OCI-LY7 (cell line): ENCODE results near the gene TTC28. TPM values are rescaled to one million over a fixed set of nuclear protein-coding genes. Genes with fewer than 3 reads are reported as not detected.

Source experiments
- BruUV-seq: library from RNA; stranded (reverse); fragments of 400-500 nt; replicated peaks from 2 replicates; lab custom pipeline; 2021; lab: Mats Ljungman, UMichigan
- CTCF ChIA-PET: fragments of 300-600 bp; sonication (Branson Sonifier 250); formaldehyde crosslinking; loops from one replicate; lab custom pipeline; 2022; ENCODE audit warnings: antibody characterized with exemption; ENCODE audit not compliant: unreplicated experiment; lab: Charles Lee
- POLR2A ChIA-PET: fragments of 300-600 bp; sonication (Branson Sonifier 250); formaldehyde crosslinking; loops from one replicate; lab custom pipeline; 2022; ENCODE audit warnings: antibody characterized with exemption; lab: Charles Lee
- DNase-seq: peaks from one replicate; pipeline ENCODE4 v3.0.0-alpha.2; 2015; ENCODE audit warnings: low spot score
- H2AFZ ChIP-seq: fragments of 200-600 bp; sonication (generic), shearing (Covaris generic); 2 replicates; pipeline ENCODE4 v1.6.1; 2014; ENCODE audit warnings: mild to moderate bottlenecking, antibody characterized with exemption, low read length, moderate library complexity
- H3K27ac ChIP-seq: fragments of 200-600 bp; sonication (generic); 2 replicates; pipeline ENCODE4 v1.5.1; 2014; ENCODE audit warnings: mixed run types, low read depth, mild to moderate bottlenecking, moderate library complexity, low read length, inconsistent platforms; ENCODE audit not compliant: poor library complexity, severe bottlenecking
- H3K36me3 ChIP-seq: fragments of 200-600 bp; sonication (generic); 2 replicates; pipeline ENCODE4 v1.6.1; 2014; ENCODE audit warnings: mild to moderate bottlenecking, antibody characterized with exemption, low read length, moderate library complexity, mixed read lengths; ENCODE audit not compliant: insufficient read depth
- H3K4me1 ChIP-seq: fragments of 200-600 bp; sonication (generic); 2 replicates; pipeline ENCODE4 v1.5.1; 2014; ENCODE audit warnings: mild to moderate bottlenecking, low read length; ENCODE audit not compliant: insufficient read depth, poor library complexity, severe bottlenecking
- H3K4me2 ChIP-seq: fragments of 200-600 bp; sonication (generic); 2 replicates; pipeline ENCODE4 v1.6.1; 2014; ENCODE audit warnings: mild to moderate bottlenecking, low read length
- H3K4me3 ChIP-seq: fragments of 200-600 bp; sonication (generic); 2 replicates; pipeline ENCODE4 v1.5.1; 2014; ENCODE audit warnings: mild to moderate bottlenecking, low read depth, low read length; ENCODE audit not compliant: poor library complexity, severe bottlenecking
- H3K79me2 ChIP-seq: fragments of 200-600 bp; sonication (generic); 2 replicates; pipeline ENCODE4 v1.6.1; 2016; ENCODE audit warnings: low read depth, mild to moderate bottlenecking, low read length, moderate library complexity, mixed read lengths; ENCODE audit not compliant: insufficient read depth
- H3K9me2 ChIP-seq: fragments of 200-600 bp; sonication (generic); 2 replicates; pipeline ENCODE4 v1.6.1; 2016; ENCODE audit warnings: mild to moderate bottlenecking, low read length, mixed read lengths; ENCODE audit not compliant: insufficient read depth
- H3K9me3 ChIP-seq: fragments of 200-600 bp; sonication (generic); 2 replicates; pipeline ENCODE4 v1.6.1; 2014; ENCODE audit warnings: mild to moderate bottlenecking, mixed run types, low read length, mixed read lengths
- H4K20me1 ChIP-seq: fragments of 200-600 bp; sonication (generic); 2 replicates; pipeline ENCODE4 v1.6.1; 2014; ENCODE audit warnings: mild to moderate bottlenecking, antibody characterized with exemption, low read length, moderate library complexity, mixed read lengths; ENCODE audit not compliant: insufficient read depth
- EZH2phosphoT487 ChIP-seq: fragments of 200-600 bp; sonication (generic); IDR thresholded peaks from 2 replicates; pipeline ENCODE4 v1.6.1; 2018; ENCODE audit warnings: low read depth, borderline replicate concordance, mild to moderate bottlenecking, mixed run types, antibody characterized with exemption, low read length, moderate library complexity, mixed read lengths
- intact Hi-C: fragments of 100-400 bp; cut with micrococcal nuclease; formaldehyde crosslinking; loops from one replicate; pipeline ENCODE4 v1.10.0; 2022; ENCODE audit not compliant: unreplicated experiment
- total RNA-seq, 2 experiments: library from RNA; depleted of rRNA in 1 of 2; stranded (reverse); fragments of >200 nt in 1 of 2; shearing (Covaris generic) in 1 of 2; gene quantifications; 2 replicates each; pipeline ENCODE4 v1.2.3, GENCODE V29; 2014 to 2022
- TF ChIP-seq, protein P1 (sequence below): fragments of 200-600 bp; sonication (generic); conservative IDR thresholded peaks from 2 replicates; pipeline ENCODE4 v1.5.1; 2014; ENCODE audit warnings: mild to moderate bottlenecking, antibody characterized with exemption, low read length, moderate library complexity, mixed read lengths

The TTC28 gene
- total RNA-seq, 2 experiments from 2014 or later, result under 0.01 to 0.55 TPM

DNA sequence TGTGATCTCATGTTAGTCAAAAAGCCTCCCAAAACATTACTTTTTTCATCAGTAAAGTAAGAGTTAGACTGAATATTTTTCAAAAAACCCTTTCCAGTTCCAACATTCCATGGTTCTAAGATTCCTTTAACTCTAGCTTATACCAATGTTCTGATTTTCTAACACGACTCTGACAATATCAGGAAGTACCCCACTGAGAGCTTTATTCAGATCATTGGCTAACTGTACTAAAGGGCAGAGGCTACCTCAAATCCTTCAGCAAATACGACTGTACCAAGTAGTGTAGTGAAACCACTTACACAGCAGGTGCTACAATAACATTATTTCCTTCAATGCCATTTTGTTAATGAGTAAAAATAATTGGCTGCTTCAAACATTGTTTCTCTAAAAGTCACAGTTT, 547.2 kb downstream of the TTC28 start:
- no peaks in the 10 kb centered on the region for H3K79me2 ChIP-seq
- TF ChIP-seq EZH2phosphoT487, result no peak
- TF ChIP-seq, protein P1, sequence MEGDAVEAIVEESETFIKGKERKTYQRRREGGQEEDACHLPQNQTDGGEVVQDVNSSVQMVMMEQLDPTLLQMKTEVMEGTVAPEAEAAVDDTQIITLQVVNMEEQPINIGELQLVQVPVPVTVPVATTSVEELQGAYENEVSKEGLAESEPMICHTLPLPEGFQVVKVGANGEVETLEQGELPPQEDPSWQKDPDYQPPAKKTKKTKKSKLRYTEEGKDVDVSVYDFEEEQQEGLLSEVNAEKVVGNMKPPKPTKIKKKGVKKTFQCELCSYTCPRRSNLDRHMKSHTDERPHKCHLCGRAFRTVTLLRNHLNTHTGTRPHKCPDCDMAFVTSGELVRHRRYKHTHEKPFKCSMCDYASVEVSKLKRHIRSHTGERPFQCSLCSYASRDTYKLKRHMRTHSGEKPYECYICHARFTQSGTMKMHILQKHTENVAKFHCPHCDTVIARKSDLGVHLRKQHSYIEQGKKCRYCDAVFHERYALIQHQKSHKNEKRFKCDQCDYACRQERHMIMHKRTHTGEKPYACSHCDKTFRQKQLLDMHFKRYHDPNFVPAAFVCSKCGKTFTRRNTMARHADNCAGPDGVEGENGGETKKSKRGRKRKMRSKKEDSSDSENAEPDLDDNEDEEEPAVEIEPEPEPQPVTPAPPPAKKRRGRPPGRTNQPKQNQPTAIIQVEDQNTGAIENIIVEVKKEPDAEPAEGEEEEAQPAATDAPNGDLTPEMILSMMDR, result no peak
- no peak overlapping the region for H3K27ac ChIP-seq
- no peaks in the 10 kb centered on the region for H3K9me3 ChIP-seq
- no peaks in the 10 kb centered on the region for H3K36me3 ChIP-seq
- no peak for DNase-seq
- no peaks in the 10 kb centered on the region for H3K9me2 ChIP-seq
- H3K4me2 ChIP-seq, result no peak overlapping the region
- H3K4me3 ChIP-seq, result no peak overlapping the region
- ChIA-PET POLR2A (no interaction called here), CTCF (no interaction called here)
- H2AFZ ChIP-seq, result no peak overlapping the region
- BruUV-seq, result no TSS peak
- intact Hi-C loops, result no loop called here
- no peaks in the 10 kb centered on the region for H4K20me1 ChIP-seq
- H3K4me1 ChIP-seq, result no peaks in the 10 kb centered on the region

DNA sequence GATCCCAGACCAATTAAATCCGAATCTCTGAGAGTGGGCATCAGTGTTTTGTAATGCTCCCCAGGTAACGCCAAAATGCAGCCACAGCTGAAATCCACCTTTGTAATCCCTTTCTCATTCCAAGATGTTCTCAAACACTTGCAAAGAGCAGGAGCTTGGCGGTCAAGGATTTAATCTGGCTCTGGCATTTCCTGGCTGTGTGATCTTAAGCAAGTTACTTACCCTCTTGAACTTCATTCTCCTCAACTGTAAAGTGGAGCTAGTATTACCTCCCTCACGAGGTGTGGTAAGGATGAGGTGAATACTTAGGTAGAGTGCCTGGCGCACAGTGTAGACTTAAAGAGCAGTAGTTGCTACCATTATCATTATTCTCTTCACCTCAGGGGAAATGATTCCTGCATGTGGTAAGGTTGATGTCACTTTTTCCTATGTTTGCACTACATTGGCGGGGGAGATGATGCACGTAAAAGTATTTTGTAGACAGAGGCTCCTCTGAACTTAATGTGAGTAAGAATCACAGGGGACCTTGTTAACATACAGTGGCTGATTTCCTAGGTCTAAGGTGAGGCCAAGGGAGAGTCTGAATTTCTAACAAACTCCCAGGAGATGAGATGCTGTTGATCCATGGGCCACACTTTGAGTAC, 550.2 kb downstream of the TTC28 start:
- intact Hi-C loops, result no loop called here

DNA sequence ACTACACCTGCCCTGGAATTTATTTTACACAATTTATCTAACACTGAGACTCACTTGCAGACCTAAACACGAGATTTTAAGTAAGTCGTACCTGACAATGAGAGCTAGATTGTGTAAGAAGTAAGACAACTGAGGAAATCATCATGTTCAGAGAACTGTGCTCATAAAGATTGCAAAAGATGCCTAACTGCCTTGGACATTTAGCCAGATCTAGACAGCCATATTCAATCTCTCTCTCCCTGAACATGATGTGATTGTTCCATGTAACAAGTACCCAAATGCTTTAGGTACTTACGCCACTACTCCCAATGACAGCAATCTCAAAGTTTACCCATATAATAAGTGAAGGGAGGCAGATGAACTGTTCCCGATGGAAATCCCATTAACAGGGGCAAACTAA, 550.8 kb downstream of the TTC28 start:
- H2AFZ ChIP-seq, result no peak overlapping the region
- H3K4me1 ChIP-seq, result no peaks in the 10 kb centered on the region
- no peak overlapping the region for H3K27ac ChIP-seq
- H3K4me3 ChIP-seq, result no peak overlapping the region
- no TSS peak for BruUV-seq
- H3K9me2 ChIP-seq, result no peaks in the 10 kb centered on the region
- no peak for DNase-seq
- no peak for TF ChIP-seq EZH2phosphoT487
- TF ChIP-seq, protein P1, result no peak
- POLR2A ChIA-PET, result no interaction called here
- H3K4me2 ChIP-seq, result no peak overlapping the region
- intact Hi-C loops, result no loop called here
- H4K20me1 ChIP-seq, result no peaks in the 10 kb centered on the region
- CTCF ChIA-PET, result no interaction called here
- no peaks in the 10 kb centered on the region for H3K79me2 ChIP-seq
- H3K36me3 ChIP-seq, result no peaks in the 10 kb centered on the region
- no peaks in the 10 kb centered on the region for H3K9me3 ChIP-seq

More for the DNA sequence above, 550.2 kb downstream of the TTC28 start:
- no peaks in the 10 kb centered on the region for H3K9me3 ChIP-seq
- no peak overlapping the region for H3K4me2 ChIP-seq
- no peak overlapping the region for H3K27ac ChIP-seq
- BruUV-seq, result no TSS peak
- no peak overlapping the region for H3K4me3 ChIP-seq
- CTCF ChIA-PET, result no interaction called here
- POLR2A ChIA-PET, result no interaction called here
- no peaks in the 10 kb centered on the region for H3K79me2 ChIP-seq
- H3K4me1 ChIP-seq, result no peaks in the 10 kb centered on the region
- H4K20me1 ChIP-seq, result no peaks in the 10 kb centered on the region
- TF ChIP-seq EZH2phosphoT487, result no peak
- TF ChIP-seq, protein P1, result no peak
- DNase-seq, result no peak
- H3K9me2 ChIP-seq, result no peaks in the 10 kb centered on the region
- H3K36me3 ChIP-seq, result no peaks in the 10 kb centered on the region
- no peak overlapping the region for H2AFZ ChIP-seq
